Karpas-422 (cell line): ENCODE measurements around the gene CRIP2. TPM values are rescaled to one million over a fixed set of nuclear protein-coding genes. Genes with fewer than 3 reads are reported as not detected.

Experiments
- DNase-seq: peaks from one replicate; pipeline ENCODE4 v3.0.0-alpha.2; 2015
- H2AFZ ChIP-seq: fragments of 200-600 bp; sonication (generic); 2 replicates; pipeline ENCODE4 v1.6.1; 2014; ENCODE audit warnings: antibody characterized with exemption, low read length, mixed read lengths
- H3K27ac ChIP-seq: fragments of 200-600 bp; sonication (generic); 2 replicates; pipeline ENCODE4 v1.5.1; 2014; ENCODE audit warnings: mild to moderate bottlenecking, low read length, moderate library complexity
- H3K27me3 ChIP-seq: fragments of 200-600 bp; sonication (generic); 2 replicates; pipeline ENCODE4 v1.6.1; 2014; ENCODE audit warnings: low read length, mixed read lengths
- H3K36me3 ChIP-seq: fragments of 200-600 bp; sonication (generic); 2 replicates; pipeline ENCODE4 v1.6.1; 2014; ENCODE audit warnings: low read length, mixed read lengths; ENCODE audit not compliant: insufficient read depth
- H3K4me1 ChIP-seq: fragments of 200-600 bp; sonication (generic); 2 replicates; pipeline ENCODE4 v1.6.1; 2014; ENCODE audit warnings: mild to moderate bottlenecking, low read length, mixed read lengths
- H3K4me2 ChIP-seq: fragments of 200-600 bp; sonication (generic); 2 replicates; pipeline ENCODE4 v1.6.1; 2014; ENCODE audit warnings: low read length, low read depth, mild to moderate bottlenecking; ENCODE audit not compliant: poor library complexity, severe bottlenecking
- H3K4me3 ChIP-seq: fragments of 200-600 bp; sonication (generic); 2 replicates; pipeline ENCODE4 v1.5.1; 2014; ENCODE audit warnings: mild to moderate bottlenecking, antibody characterized with exemption, low read length, mixed read lengths
- H3K79me2 ChIP-seq: fragments of 200-600 bp; sonication (generic); 2 replicates; pipeline ENCODE4 v1.6.1; 2014; ENCODE audit warnings: mild to moderate bottlenecking, low read length, mixed read lengths
- H3K9ac ChIP-seq: fragments of 200-600 bp; sonication (generic); 2 replicates; pipeline ENCODE4 v1.6.0; 2014; ENCODE audit warnings: low read length
- H3K9me2 ChIP-seq: fragments of 200-600 bp; sonication (generic), shearing (Covaris generic); replicated peaks from 2 replicates; pipeline ENCODE4 v1.6.0; 2014; ENCODE audit warnings: mild to moderate bottlenecking, low read length, moderate library complexity; ENCODE audit not compliant: insufficient read depth
- H3K9me3 ChIP-seq: fragments of 300-700, 200-600 bp; sonication (generic); 2 replicates; pipeline ENCODE4 v1.6.1; 2014; ENCODE audit warnings: low read length, mixed read lengths
- H4K20me1 ChIP-seq: fragments of 200-600 bp; sonication (generic); 2 replicates; pipeline ENCODE4 v1.6.1; 2014; ENCODE audit warnings: mild to moderate bottlenecking, antibody characterized with exemption, low read length, low read depth; ENCODE audit not compliant: insufficient read depth
- total RNA-seq: library from RNA; depleted of rRNA; stranded (reverse); fragments of >200 nt; shearing (Covaris generic); gene quantifications from 2 replicates; pipeline ENCODE4 v1.2.3, GENCODE V29; 2014; ENCODE audit warnings: low replicate concordance

Gene CRIP2
- total RNA-seq, 1 experiment from 2014 or later = 0.45 TPM

GRCh38 chr14:105431256-105431655 is 43.4 kb upstream of the CRIP2 start:
- Histone ChIP-seq H3K27ac (no peak overlapping the region), H3K36me3 (peaks cover 31% of the 10 kb centered on the region)

GRCh38 chr14:105432657-105433056 is 42.0 kb upstream of the CRIP2 start:
- Histone ChIP-seq H3K4me2 (no peak overlapping the region), H3K36me3 (peaks cover 26% of the 10 kb centered on the region), H3K4me3 (no peak overlapping the region), H3K27me3 (no peaks in the 10 kb centered on the region), H3K79me2 (peaks cover 93% of the 10 kb centered on the region), H3K27ac (no peak overlapping the region), H2AFZ (no peak overlapping the region), H4K20me1 (peaks cover 52% of the 10 kb centered on the region), H3K9me2 (no peaks in the 10 kb centered on the region), H3K9ac (no peak overlapping the region), H3K4me1 (no peaks in the 10 kb centered on the region), H3K9me3 (no peaks in the 10 kb centered on the region)
- no peak for DNase-seq

More at GRCh38 chr14:105431256-105431655, 43.4 kb upstream of the CRIP2 start:
- no peak overlapping the region for H2AFZ ChIP-seq
- H3K9ac ChIP-seq = no peak overlapping the region
- H3K4me3 ChIP-seq = no peak overlapping the region
- peaks cover 93% of the 10 kb centered on the region for H3K79me2 ChIP-seq
- no peaks in the 10 kb centered on the region for H3K4me1 ChIP-seq
- H3K9me2 ChIP-seq = no peaks in the 10 kb centered on the region
- H3K27me3 ChIP-seq = no peaks in the 10 kb centered on the region
- H3K4me2 ChIP-seq = no peak overlapping the region
- no peak for DNase-seq
- no peaks in the 10 kb centered on the region for H3K9me3 ChIP-seq
- H4K20me1 ChIP-seq = peaks cover 52% of the 10 kb centered on the region

- H3K4me2 ChIP-seq = no peak overlapping the region
- no peak overlapping the region for H3K27ac ChIP-seq
- no peak overlapping the region for H3K4me3 ChIP-seq
- no peaks in the 10 kb centered on the region for H3K27me3 ChIP-seq
- H2AFZ ChIP-seq = no peak overlapping the region
- no peak overlapping the region for H3K9ac ChIP-seq
- H3K4me1 ChIP-seq = no peaks in the 10 kb centered on the region
- no peaks in the 10 kb centered on the region for H3K9me2 ChIP-seq
- peaks cover 93% of the 10 kb centered on the region for H3K79me2 ChIP-seq
- no peaks in the 10 kb centered on the region for H3K9me3 ChIP-seq
- H3K36me3 ChIP-seq = peaks cover 23% of the 10 kb centered on the region
- peaks cover 54% of the 10 kb centered on the region for H4K20me1 ChIP-seq
- DNase-seq = no peak
These were observed 41.4 kb upstream of the CRIP2 start for GRCh38 chr14:105433161-105433605.

GRCh38 chr14:105436402-105436801 is 38.2 kb upstream of the CRIP2 start:
- Histone ChIP-seq H4K20me1 (peaks cover 67% of the 10 kb centered on the region), H3K9me2 (no peaks in the 10 kb centered on the region), H3K79me2 (peaks cover 86% of the 10 kb centered on the region), H2AFZ (no peak overlapping the region), H3K4me2 (no peak overlapping the region), H3K27ac (no peak overlapping the region), H3K9me3 (no peaks in the 10 kb centered on the region), H3K27me3 (no peaks in the 10 kb centered on the region), H3K4me3 (no peak overlapping the region), H3K9ac (no peak overlapping the region), H3K36me3 (peaks cover 10% of the 10 kb centered on the region), H3K4me1 (no peaks in the 10 kb centered on the region)
- no peak for DNase-seq

- Histone ChIP-seq H3K9ac (no peak overlapping the region), H3K27me3 (no peaks in the 10 kb centered on the region), H3K4me2 (no peak overlapping the region), H3K4me1 (no peaks in the 10 kb centered on the region), H3K4me3 (no peak overlapping the region), H3K27ac (no peak overlapping the region), H3K79me2 (peaks cover 79% of the 10 kb centered on the region), H3K36me3 (peaks cover 12% of the 10 kb centered on the region), H4K20me1 (peaks cover 67% of the 10 kb centered on the region), H2AFZ (no peak overlapping the region), H3K9me2 (no peaks in the 10 kb centered on the region), H3K9me3 (no peaks in the 10 kb centered on the region)
- DNase-seq = no peak
These were observed 37.5 kb upstream of the CRIP2 start for GRCh38 chr14:105436891-105437722.

GRCh38 chr14:105437723-105438500 is 36.7 kb upstream of the CRIP2 start:
- no peak overlapping the region for H3K4me3 ChIP-seq
- H3K4me2 ChIP-seq = no peak overlapping the region
- H3K4me1 ChIP-seq = no peaks in the 10 kb centered on the region
- H3K36me3 ChIP-seq = peaks cover 17% of the 10 kb centered on the region
- no peak for DNase-seq
- no peaks in the 10 kb centered on the region for H3K9me2 ChIP-seq
- H3K9ac ChIP-seq = no peak overlapping the region
- H3K27ac ChIP-seq = no peak overlapping the region
- peaks cover 73% of the 10 kb centered on the region for H3K79me2 ChIP-seq
- no peaks in the 10 kb centered on the region for H3K27me3 ChIP-seq
- H2AFZ ChIP-seq = no peak overlapping the region
- peaks cover 72% of the 10 kb centered on the region for H4K20me1 ChIP-seq
- no peaks in the 10 kb centered on the region for H3K9me3 ChIP-seq

- Histone ChIP-seq H2AFZ (no peak overlapping the region), H3K27me3 (no peaks in the 10 kb centered on the region), H3K4me3 (no peak overlapping the region), H3K9me3 (no peaks in the 10 kb centered on the region), H3K4me2 (no peak overlapping the region), H3K9ac (no peak overlapping the region), H3K27ac (no peak overlapping the region), H3K36me3 (peaks cover 17% of the 10 kb centered on the region), H3K9me2 (no peaks in the 10 kb centered on the region), H3K79me2 (peaks cover 60% of the 10 kb centered on the region), H3K4me1 (no peaks in the 10 kb centered on the region), H4K20me1 (peaks cover 68% of the 10 kb centered on the region)
- DNase-seq = no peak
These were observed 35.4 kb upstream of the CRIP2 start for GRCh38 chr14:105439179-105439578.
